ENCODE results near the gene RAPSN.
A peak's percentile ranks its signal among the peaks of the same experiment; 100 is the strongest.

RAPSN gene

DNA sequence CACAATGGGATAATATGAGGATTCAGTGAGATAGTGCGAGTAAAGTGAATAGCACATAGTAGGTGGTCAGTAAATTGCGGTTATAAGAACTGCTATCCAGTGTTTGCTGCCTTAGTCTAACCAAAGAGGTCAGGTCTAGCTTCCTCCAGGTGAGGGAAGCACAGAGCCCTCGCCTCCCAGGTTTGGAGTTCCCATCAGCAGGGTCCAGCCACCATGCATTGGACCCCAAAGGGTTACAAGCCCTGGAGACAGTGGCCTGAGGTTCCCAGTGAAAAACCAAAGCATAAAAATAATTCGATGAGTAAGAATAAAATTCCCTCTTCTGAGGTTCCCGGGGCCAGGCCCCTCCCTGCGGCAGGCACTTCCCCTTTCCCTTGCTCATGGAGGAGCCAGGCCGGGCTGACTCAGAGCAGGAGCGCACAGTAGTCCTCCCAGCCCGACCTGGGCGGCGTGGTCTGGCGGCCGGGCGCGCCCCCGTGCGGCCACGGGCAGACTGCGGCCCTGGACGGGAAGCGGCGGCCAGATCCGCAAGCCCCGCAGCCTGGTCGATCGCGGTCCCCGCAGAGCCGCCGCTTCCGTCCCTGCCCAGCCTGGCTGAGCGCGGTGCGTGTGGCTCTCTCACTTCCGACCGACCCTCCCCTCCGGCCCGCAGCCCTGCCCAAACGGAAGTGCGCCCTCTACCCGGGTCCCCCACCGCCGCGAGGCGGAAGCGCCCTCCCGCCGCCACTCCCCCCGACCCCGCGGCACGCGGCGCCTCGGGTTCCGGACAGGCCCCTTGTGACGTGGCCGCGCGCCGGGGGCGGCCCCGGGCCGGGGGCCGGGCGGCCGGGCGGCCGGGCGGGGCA, 41.0 kb downstream of the RAPSN start, which contains the start of gene SLC39A13:
Gene SLC39A13 (plus strand): TSS at position 845 of the 845 bp plus-strand sequence. CDS start 1,505 bp downstream, outside the sequence.
- peak within 1 kb of the TSS; percentile 78 for H3K9ac ChIP-seq (ENCODE audit: low read length)
- peaks cover 8% of the 10 kb centered on the region for H3K79me2 ChIP-seq (ENCODE audit: control insufficient read depth, insufficient read depth, low read length, poor library complexity)
- no peak within 1 kb of the TSS for H2BK12ac ChIP-seq (ENCODE audit: low read length)
- H3K18ac ChIP-seq (ENCODE audit: low read length), result peak within 1 kb of the TSS; percentile 90
- H3K4me1 ChIP-seq (ENCODE audit: control insufficient read depth in 1 of 2, insufficient read depth in 2 of 2, low read length in 2 of 2), result peaks cover 15 to 23% of the 10 kb centered on the region in 2 experiments
- H3K27me3 ChIP-seq (ENCODE audit: insufficient read depth, low read length), result no peaks in the 10 kb centered on the region
- peak within 1 kb of the TSS; percentile 55 for H4K12ac ChIP-seq (ENCODE audit: low read depth, low read length)
- H3K36me3 ChIP-seq (ENCODE audit: control insufficient read depth in 1 of 2, insufficient read depth in 2 of 2, low read length in 2 of 2), result peaks cover 14 to 19% of the 10 kb centered on the region in 2 experiments
- H4K91ac ChIP-seq (ENCODE audit: low read depth, low read length), result peak within 1 kb of the TSS; percentile 81
- H3K14ac ChIP-seq (ENCODE audit: low read length), result peak within 1 kb of the TSS; percentile 88
- peak within 1 kb of the TSS; percentile 59 for H3K4ac ChIP-seq (ENCODE audit: low read depth, low read length)
- H3K9me3 ChIP-seq (ENCODE audit: insufficient read depth, low read depth, low read length), result no peaks in the 10 kb centered on the region
- WGBS (ENCODE audit: extremely low coverage, insufficient coverage, insufficient read length), result no CpG with 5 or more reads among the region's 70 CpGs
- H3K4me2 ChIP-seq (ENCODE audit: low read length), result peak within 1 kb of the TSS; percentile 88
- H3K27ac ChIP-seq (ENCODE audit: low read depth, low read length), result peak within 1 kb of the TSS; percentile 92
- peak within 1 kb of the TSS; percentile 96 for H4K8ac ChIP-seq (ENCODE audit: low read depth, low read length)
- peaks cover 12% of the 10 kb centered on the region for H3K79me1 ChIP-seq (ENCODE audit: low read length)
- peak within 1 kb of the TSS; percentile 47 for H2AK5ac ChIP-seq (ENCODE audit: low read length)
- DNase-seq, result peak; percentile 94 to 95
- H3K23ac ChIP-seq (ENCODE audit: low read length), result no peak within 1 kb of the TSS
- peak within 1 kb of the TSS; percentile 79 for H2BK5ac ChIP-seq (ENCODE audit: low read depth, low read length, poor library complexity)
- H2BK120ac ChIP-seq (ENCODE audit: insufficient read depth, low read length, poor library complexity), result peak within 1 kb of the TSS; percentile 67
- H2AFZ ChIP-seq (ENCODE audit: insufficient read depth, low read length, poor library complexity), result peak within 1 kb of the TSS; percentile 83
- peak within 1 kb of the TSS; percentile 88 for H3K4me3 ChIP-seq (ENCODE audit: low read depth, low read length)

GRCh38 chr11:47406896-47407745, 41.8 kb downstream of the RAPSN start:
- H3K27me3 ChIP-seq (ENCODE audit: insufficient read depth, low read length), result no peaks in the 10 kb centered on the region
- H3K14ac ChIP-seq (ENCODE audit: low read length), result peak overlapping the region; percentile 88
- H4K8ac ChIP-seq (ENCODE audit: low read depth, low read length), result peak overlapping the region; percentile 96
- no CpG with 5 or more reads among the region's 12 CpGs for WGBS (ENCODE audit: extremely low coverage, insufficient coverage, insufficient read length)
- H2AFZ ChIP-seq (ENCODE audit: insufficient read depth, low read length, poor library complexity), result peak overlapping the region; percentile 21
- H3K27ac ChIP-seq (ENCODE audit: low read depth, low read length), result peak overlapping the region; percentile 92
- no peak overlapping the region for H3K4ac ChIP-seq (ENCODE audit: low read depth, low read length)
- no peak overlapping the region for H2BK12ac ChIP-seq (ENCODE audit: low read length)
- H3K9ac ChIP-seq (ENCODE audit: low read length), result peak overlapping the region; percentile 78
- peaks cover 10 to 15% of the 10 kb centered on the region in 2 experiments for H3K36me3 ChIP-seq (ENCODE audit: control insufficient read depth in 1 of 2, insufficient read depth in 2 of 2, low read length in 2 of 2)
- H2AK5ac ChIP-seq (ENCODE audit: low read length), result peak overlapping the region; percentile 2
- peak overlapping the region; percentile 67 for H2BK120ac ChIP-seq (ENCODE audit: insufficient read depth, low read length, poor library complexity)
- no peak overlapping the region for H2BK5ac ChIP-seq (ENCODE audit: low read depth, low read length, poor library complexity)
- H3K4me1 ChIP-seq (ENCODE audit: control insufficient read depth in 1 of 2, insufficient read depth in 2 of 2, low read length in 2 of 2), result peaks cover 15 to 23% of the 10 kb centered on the region in 2 experiments
- H3K23ac ChIP-seq (ENCODE audit: low read length), result no peak overlapping the region
- peak overlapping the region; percentile 88 for H3K4me2 ChIP-seq (ENCODE audit: low read length)
- peak overlapping the region; percentile 81 for H4K91ac ChIP-seq (ENCODE audit: low read depth, low read length)
- H3K4me3 ChIP-seq (ENCODE audit: low read depth, low read length), result no peak overlapping the region
- peak in 1 of 2 donors; percentile 41 for DNase-seq
- no peaks in the 10 kb centered on the region for H3K9me3 ChIP-seq (ENCODE audit: insufficient read depth, low read depth, low read length)
- peak overlapping the region; percentile 55 for H4K12ac ChIP-seq (ENCODE audit: low read depth, low read length)
- no peak overlapping the region for H3K18ac ChIP-seq (ENCODE audit: low read length)
- H3K79me1 ChIP-seq (ENCODE audit: low read length), result peaks cover 12% of the 10 kb centered on the region
- H3K79me2 ChIP-seq (ENCODE audit: control insufficient read depth, insufficient read depth, low read length, poor library complexity), result peaks cover 8% of the 10 kb centered on the region

GRCh38 chr11:47403571-47403970, 45.4 kb downstream of the RAPSN start:
- Histone ChIP-seq H2AK5ac (ENCODE audit: low read length) (no peak overlapping the region), H3K23ac (ENCODE audit: low read length) (no peak overlapping the region), H3K27ac (ENCODE audit: low read depth, low read length) (no peak overlapping the region), H3K27me3 (ENCODE audit: insufficient read depth, low read length) (no peaks in the 10 kb centered on the region), H3K36me3 (ENCODE audit: control insufficient read depth in 1 of 2, insufficient read depth in 2 of 2, low read length in 2 of 2) (no peaks in the 10 kb centered on the region), H4K8ac (ENCODE audit: low read depth, low read length) (no peak overlapping the region), H3K4me3 (ENCODE audit: low read depth, low read length) (no peak overlapping the region), H2BK120ac (ENCODE audit: insufficient read depth, low read length, poor library complexity) (no peak overlapping the region), H4K91ac (ENCODE audit: low read depth, low read length) (no peak overlapping the region), H2AFZ (ENCODE audit: insufficient read depth, low read length, poor library complexity) (no peak overlapping the region), H3K79me1 (ENCODE audit: low read length) (peaks cover 10% of the 10 kb centered on the region), H4K12ac (ENCODE audit: low read depth, low read length) (no peak overlapping the region), H3K4me1 (ENCODE audit: control insufficient read depth in 1 of 2, insufficient read depth in 2 of 2, low read length in 2 of 2) (peaks cover 5 to 10% of the 10 kb centered on the region in 2 experiments), H3K18ac (ENCODE audit: low read length) (no peak overlapping the region), H3K4me2 (ENCODE audit: low read length) (no peak overlapping the region), H2BK12ac (ENCODE audit: low read length) (no peak overlapping the region), H2BK5ac (ENCODE audit: low read depth, low read length, poor library complexity) (no peak overlapping the region), H3K79me2 (ENCODE audit: control insufficient read depth, insufficient read depth, low read length, poor library complexity) (peaks cover 6% of the 10 kb centered on the region), H3K9ac (ENCODE audit: low read length) (no peak overlapping the region), H3K9me3 (ENCODE audit: insufficient read depth, low read depth, low read length) (no peaks in the 10 kb centered on the region), H3K14ac (ENCODE audit: low read length) (no peak overlapping the region), H3K4ac (ENCODE audit: low read depth, low read length) (no peak overlapping the region)
- WGBS (ENCODE audit: extremely low coverage, insufficient coverage, insufficient read length), result no CpG with 5 or more reads among the region's 3 CpGs
- no peak for DNase-seq

DNA sequence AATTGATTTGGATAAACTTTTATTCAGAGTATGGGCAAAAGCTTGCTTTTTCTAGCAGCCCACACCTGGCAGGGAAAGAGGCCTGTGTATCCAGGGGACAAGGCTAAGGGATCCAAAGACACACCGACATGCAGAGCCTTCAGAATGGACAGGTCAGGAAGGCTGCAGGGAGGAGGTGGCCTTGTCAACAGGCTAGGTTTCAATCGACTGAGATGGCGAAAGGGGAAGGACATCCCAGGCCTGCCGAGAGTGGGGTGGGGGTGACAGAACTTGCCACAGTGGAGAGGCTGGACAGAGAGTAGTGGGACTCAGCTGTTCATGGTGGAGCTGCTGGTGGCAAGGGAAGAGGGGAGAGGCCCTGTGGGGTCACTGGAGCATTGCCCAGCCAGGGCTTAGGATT, 45.8 kb downstream of the RAPSN start:
- Histone ChIP-seq H3K27ac (ENCODE audit: low read depth, low read length) (no peak overlapping the region), H3K14ac (ENCODE audit: low read length) (no peak overlapping the region), H2BK120ac (ENCODE audit: insufficient read depth, low read length, poor library complexity) (no peak overlapping the region), H4K12ac (ENCODE audit: low read depth, low read length) (no peak overlapping the region), H2BK5ac (ENCODE audit: low read depth, low read length, poor library complexity) (no peak overlapping the region), H3K79me2 (ENCODE audit: control insufficient read depth, insufficient read depth, low read length, poor library complexity) (peaks cover 5% of the 10 kb centered on the region), H4K91ac (ENCODE audit: low read depth, low read length) (no peak overlapping the region), H2AFZ (ENCODE audit: insufficient read depth, low read length, poor library complexity) (no peak overlapping the region), H3K79me1 (ENCODE audit: low read length) (peaks cover 8% of the 10 kb centered on the region), H2AK5ac (ENCODE audit: low read length) (no peak overlapping the region), H4K8ac (ENCODE audit: low read depth, low read length) (no peak overlapping the region), H3K4me2 (ENCODE audit: low read length) (no peak overlapping the region), H2BK12ac (ENCODE audit: low read length) (no peak overlapping the region), H3K4ac (ENCODE audit: low read depth, low read length) (no peak overlapping the region), H3K36me3 (ENCODE audit: control insufficient read depth in 1 of 2, insufficient read depth in 2 of 2, low read length in 2 of 2) (no peaks in the 10 kb centered on the region), H3K4me3 (ENCODE audit: low read depth, low read length) (no peak overlapping the region), H3K9ac (ENCODE audit: low read length) (no peak overlapping the region), H3K18ac (ENCODE audit: low read length) (no peak overlapping the region), H3K27me3 (ENCODE audit: insufficient read depth, low read length) (no peaks in the 10 kb centered on the region), H3K9me3 (ENCODE audit: insufficient read depth, low read depth, low read length) (no peaks in the 10 kb centered on the region), H3K4me1 (ENCODE audit: control insufficient read depth in 1 of 2, insufficient read depth in 2 of 2, low read length in 2 of 2) (peaks cover 5 to 10% of the 10 kb centered on the region in 2 experiments), H3K23ac (ENCODE audit: low read length) (no peak overlapping the region)
- no CpG with 5 or more reads among the region's 4 CpGs for WGBS (ENCODE audit: extremely low coverage, insufficient coverage, insufficient read length)
- no peak for DNase-seq

All from trophoblast cell (in vitro differentiated cells and primary cell).